Neural cell (in vitro differentiated cells): ENCODE data around the gene KBTBD7.

Experiments
- EP300 ChIP-seq: fragments of 450-650 bp; conservative IDR thresholded peaks from 2 replicates; pipeline ENCODE4 v1.6.1; 2014; ENCODE audit warnings: antibody characterized with exemption, mild to moderate bottlenecking, moderate library complexity; ENCODE audit not compliant: poor library complexity, severe bottlenecking
- EZH2 ChIP-seq: fragments of 200-600, 300-800 bp; shearing (Covaris generic), sonication (generic); IDR thresholded peaks from 2 replicates; pipeline ENCODE4 v1.6.1; 2014; ENCODE audit warnings: antibody characterized with exemption, low read length, borderline replicate concordance, mild to moderate bottlenecking; ENCODE audit not compliant: insufficient read depth, poor library complexity, severe bottlenecking
- MXI1 ChIP-seq: fragments of 450-650 bp; conservative IDR thresholded peaks from 2 replicates; pipeline ENCODE4 v1.6.1; 2014; ENCODE audit warnings: antibody characterized with exemption, mild to moderate bottlenecking; ENCODE audit not compliant: poor library complexity, severe bottlenecking
- POLR2AphosphoS5 ChIP-seq: IDR thresholded peaks from 2 replicates; pipeline ENCODE4 v1.6.1; 2012
- TAF1 ChIP-seq: IDR thresholded peaks from 2 replicates; pipeline ENCODE4 v1.6.1; 2012; ENCODE audit warnings: low read depth
- TF ChIP-seq, protein P1 (sequence below): fragments of 450-650 bp; IDR thresholded peaks from 2 replicates; pipeline ENCODE4 v1.5.1; 2014; ENCODE audit warnings: antibody characterized with exemption, mild to moderate bottlenecking, moderate library complexity; ENCODE audit not compliant: poor library complexity, severe bottlenecking

DNA sequence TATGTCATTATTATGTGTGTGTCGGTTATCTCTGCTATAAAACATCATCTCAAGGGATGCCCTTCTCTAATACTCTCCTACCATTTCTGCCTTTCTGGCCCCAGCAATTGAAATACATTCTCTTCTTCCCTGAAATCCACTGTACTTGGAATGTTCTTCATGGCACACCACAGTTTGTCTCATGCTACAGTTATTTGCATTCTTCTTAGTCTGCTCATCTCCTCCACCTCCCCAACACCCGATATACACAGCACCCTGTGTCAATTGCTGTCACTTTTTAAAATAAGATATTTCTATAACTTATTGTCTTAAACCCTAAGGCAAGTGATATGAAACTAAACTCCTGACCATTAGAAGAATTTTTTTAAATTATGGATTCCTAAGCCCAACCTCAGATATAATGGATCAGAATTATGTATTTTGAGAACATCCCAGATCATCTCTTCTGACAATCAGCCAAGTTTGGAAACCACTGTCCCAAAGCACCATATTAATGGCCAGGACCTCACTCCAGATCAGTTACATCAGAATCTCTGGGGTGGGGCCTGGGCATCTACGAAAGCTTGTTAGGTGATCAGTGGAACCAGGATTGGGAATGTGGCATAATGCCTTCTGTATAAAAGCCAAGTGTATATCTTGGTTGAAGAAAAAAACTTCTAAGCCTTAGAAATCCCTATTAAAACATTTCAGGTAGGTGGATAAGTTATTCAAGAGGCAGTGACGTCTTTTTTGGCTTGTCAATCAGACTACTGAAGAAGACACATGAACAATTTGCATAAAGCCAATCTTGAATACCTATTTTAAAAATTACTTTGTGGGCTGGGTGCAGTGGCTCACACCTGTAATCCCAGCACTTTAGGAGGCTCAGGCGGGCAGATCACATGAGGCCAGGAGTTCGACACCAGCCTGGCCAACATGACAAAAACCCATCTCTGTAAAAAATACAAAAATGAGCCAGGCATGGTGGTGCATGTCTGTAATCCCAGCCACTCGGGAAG, 30.0 kb upstream of the KBTBD7 start:
- TF ChIP-seq, protein P1, sequence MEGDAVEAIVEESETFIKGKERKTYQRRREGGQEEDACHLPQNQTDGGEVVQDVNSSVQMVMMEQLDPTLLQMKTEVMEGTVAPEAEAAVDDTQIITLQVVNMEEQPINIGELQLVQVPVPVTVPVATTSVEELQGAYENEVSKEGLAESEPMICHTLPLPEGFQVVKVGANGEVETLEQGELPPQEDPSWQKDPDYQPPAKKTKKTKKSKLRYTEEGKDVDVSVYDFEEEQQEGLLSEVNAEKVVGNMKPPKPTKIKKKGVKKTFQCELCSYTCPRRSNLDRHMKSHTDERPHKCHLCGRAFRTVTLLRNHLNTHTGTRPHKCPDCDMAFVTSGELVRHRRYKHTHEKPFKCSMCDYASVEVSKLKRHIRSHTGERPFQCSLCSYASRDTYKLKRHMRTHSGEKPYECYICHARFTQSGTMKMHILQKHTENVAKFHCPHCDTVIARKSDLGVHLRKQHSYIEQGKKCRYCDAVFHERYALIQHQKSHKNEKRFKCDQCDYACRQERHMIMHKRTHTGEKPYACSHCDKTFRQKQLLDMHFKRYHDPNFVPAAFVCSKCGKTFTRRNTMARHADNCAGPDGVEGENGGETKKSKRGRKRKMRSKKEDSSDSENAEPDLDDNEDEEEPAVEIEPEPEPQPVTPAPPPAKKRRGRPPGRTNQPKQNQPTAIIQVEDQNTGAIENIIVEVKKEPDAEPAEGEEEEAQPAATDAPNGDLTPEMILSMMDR = no peak
- TF ChIP-seq TAF1 = no peak
- no peak for TF ChIP-seq POLR2AphosphoS5
- TF ChIP-seq EZH2 = no peak
- TF ChIP-seq MXI1 = no peak
- no peak for TF ChIP-seq EP300
